Measurements from ENCODE around the gene WBP1L.
"Not testable (repeated sequence)": the region's sequence is repeated elsewhere in the genome, so short reads cannot be mapped to it uniquely, and the experiment has no call there.

WBP1L gene

DNA sequence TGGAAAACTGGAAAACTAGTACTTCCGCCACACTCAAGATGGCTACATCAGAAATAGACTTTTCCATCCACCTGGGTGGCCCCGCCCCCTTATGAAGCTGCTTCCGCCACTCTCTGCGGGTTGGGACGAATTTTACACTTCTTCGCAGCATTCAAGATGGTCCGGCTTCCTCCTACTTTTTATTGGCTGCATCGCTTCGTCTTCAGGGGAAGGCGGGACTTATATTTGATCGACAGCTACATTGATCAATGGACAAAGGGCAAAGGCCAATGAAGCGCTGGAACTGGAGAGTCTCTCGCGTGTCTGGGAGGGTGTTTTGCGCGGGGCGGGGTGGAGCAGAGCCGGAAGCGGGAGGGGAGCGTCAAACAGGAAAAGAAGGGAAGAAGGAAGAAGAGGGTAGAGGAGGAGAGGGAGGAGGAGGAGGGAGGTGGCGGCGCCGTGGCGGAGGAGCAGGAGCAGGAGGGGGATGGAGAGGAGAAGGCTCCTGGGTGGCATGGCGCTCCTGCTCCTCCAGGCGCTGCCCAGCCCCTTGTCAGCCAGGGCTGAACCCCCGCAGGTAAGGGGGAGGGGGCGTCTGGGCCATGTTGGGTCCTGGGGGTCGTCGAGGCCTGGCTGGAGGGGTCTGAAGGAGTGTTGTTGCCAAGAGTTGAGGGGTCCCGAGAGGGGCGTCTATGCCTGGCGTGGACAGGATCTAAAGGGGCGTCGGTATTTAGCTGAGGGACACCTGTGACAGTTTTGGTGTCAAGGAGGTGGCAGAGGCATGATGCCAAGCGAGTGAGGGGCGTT is at the start of gene WBP1L:
Gene WBP1L, plus strand, starts transcription at position 361 of the 786 bp plus-strand sequence. Its CDS starts 106 bp downstream, at position 467.
- peak; percentile 59 to 88 (median 76) for DNase-seq

DNA sequence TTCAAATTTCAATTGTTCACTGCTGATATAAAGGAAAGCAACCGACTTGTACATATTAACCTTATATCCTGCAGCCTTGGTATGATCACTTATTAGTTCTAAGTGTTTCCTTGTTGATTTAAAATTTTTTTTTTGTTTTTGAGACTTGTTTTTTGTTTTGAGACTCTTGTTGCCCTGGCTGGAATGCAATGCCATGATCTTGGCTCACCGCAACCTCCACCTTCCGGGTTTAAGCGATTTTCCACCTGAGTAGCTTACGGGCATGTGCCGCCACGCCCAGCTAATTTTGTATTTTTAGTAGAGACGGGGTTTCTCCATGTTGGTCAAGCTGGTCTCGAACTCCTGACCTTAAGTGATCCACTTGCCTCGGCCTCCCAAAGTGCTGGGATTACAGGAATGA is 48.3 kb upstream of the WBP1L start:
- DNase-seq = not testable (repeated sequence)

GRCh38 chr10:102696736-102697135 is 47.0 kb upstream of the WBP1L start:
- no peak for DNase-seq

- DNase-seq = no peak
Measured at GRCh38 chr10:102698894-102699293, 44.9 kb upstream of the WBP1L start.

DNA sequence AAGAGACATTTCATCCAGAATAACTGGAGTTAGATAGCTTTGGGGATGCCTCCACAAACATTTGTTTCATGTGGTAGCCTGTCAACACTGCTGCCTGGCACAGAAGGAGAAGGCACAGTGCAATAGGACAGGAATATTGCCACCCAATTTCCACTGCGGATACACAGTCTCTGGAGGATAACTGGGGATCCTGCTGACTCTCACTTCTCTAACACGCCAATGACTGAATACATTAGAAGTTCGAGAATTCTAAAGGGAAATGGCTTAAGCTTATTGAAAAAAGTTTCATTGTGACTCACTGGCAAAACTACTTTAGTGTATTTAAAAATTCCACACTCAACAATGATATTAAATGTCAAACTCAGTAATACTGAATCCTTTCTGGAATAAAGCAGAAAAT is 42.5 kb upstream of the WBP1L start:
- no peak for DNase-seq

- no peak for DNase-seq
Measured at GRCh38 chr10:102701796-102702195, 42.0 kb upstream of the WBP1L start.

- no peak for DNase-seq
Measured at GRCh38 chr10:102702742-102703141, 41.0 kb upstream of the WBP1L start.

DNA sequence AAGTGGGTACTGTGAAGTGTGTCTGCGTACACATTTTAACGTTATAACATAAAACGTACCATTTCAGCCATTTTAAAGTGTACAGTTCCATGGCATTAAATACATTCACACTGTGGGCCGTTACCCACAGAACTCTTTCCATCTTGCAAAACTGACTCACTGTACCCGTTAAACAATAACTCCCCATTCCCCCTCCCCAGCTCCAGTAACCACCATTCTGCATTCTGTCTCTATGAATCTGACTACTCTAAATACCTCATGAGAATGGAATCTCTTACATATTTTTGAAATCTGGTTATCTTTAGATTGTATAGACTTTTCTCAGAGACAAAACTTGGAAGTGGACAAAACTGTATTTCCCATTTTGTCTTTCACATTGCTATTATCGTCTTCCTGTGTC is 38.8 kb upstream of the WBP1L start:
- DNase-seq = no peak

- no peak for DNase-seq
Measured at GRCh38 chr10:102705531-102705930, 38.2 kb upstream of the WBP1L start.

- DNase-seq = no peak
Measured at GRCh38 chr10:102710609-102711008, 33.1 kb upstream of the WBP1L start.

- DNase-seq = no peak
Measured at GRCh38 chr10:102712089-102712488, 31.7 kb upstream of the WBP1L start.

DNA sequence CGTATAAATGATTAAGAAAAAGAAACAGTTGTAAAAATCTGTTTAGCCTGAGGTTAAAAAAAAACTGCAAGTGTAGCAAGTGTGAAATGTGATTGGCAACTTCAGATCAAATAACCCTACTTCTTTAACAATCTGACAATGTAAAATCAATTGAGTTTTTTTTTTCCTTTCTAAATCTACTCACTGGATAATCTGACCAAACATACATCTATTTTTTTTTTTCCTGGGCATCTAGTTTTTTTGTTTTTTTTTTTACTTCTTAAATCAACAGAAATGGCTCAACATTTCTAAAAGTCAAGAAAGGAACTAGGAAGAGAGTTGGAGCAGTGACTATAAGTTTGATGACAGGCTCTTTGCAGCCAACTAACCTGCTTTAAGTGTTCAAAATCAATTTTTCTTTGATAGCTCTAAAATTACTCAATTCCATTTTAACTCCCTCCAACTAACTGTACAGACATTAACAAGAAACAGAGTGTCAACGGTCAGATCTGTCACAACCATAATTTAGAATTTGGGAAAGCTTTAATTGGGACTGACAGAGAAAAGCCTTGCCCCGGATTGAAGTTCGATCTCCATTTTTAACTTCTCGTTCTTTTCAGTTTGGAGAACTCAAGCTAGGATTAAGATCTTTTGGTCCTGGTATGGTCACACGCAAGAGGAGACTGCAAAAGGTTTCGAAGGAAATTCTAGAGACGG is 30.8 kb upstream of the WBP1L start:
- DNase-seq = no peak

GRCh38 chr10:102713539-102713813 is 30.3 kb upstream of the WBP1L start:
- no peak for DNase-seq

DNA sequence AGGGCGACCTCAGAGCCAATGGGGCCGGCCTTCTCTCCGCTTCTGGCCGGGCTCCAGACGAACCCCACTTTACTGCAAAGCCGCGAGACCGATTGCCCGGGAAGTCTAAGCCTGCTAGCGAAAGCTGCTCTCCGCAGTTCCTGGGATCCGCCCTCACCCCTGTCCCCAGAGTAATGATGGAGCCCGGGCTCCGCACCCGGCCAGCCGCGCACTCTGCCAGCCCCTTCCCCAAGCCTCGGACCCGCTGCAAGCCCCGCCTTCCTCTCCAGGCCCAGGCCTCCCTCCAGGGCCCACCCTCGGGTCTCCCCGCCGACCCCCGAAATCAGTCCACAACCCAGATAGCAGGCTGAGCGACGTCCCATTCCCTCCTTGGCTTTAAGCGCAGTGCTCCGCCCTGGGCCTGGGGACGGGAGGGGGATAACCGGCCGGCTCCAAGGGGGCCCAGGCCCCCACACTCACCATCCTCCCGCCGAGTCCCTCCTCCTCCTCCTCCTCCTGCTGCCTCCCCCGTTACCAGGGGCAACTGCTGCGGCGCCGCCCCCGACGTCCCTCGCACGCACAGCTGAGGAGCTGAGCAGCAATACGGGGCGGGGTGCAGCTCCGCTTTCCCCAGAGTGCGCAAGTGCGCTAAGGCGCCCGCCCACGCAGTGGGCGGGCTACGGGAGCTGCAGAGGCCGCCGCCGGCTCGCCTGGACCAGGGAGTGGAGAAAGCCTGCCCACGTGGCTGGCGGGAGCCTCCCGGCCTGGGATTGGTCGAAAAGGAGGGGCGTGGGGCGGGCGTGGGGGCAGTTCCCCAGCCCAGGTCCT is 29.7 kb upstream of the WBP1L start, which contains the start of gene ARL3:
Gene ARL3, minus strand, starts transcription at position 584 of the 807 bp plus-strand sequence. Its CDS starts 122 bp downstream, at position 462.
- DNase-seq = peak; percentile 83 to 90 (median 86)

DNA sequence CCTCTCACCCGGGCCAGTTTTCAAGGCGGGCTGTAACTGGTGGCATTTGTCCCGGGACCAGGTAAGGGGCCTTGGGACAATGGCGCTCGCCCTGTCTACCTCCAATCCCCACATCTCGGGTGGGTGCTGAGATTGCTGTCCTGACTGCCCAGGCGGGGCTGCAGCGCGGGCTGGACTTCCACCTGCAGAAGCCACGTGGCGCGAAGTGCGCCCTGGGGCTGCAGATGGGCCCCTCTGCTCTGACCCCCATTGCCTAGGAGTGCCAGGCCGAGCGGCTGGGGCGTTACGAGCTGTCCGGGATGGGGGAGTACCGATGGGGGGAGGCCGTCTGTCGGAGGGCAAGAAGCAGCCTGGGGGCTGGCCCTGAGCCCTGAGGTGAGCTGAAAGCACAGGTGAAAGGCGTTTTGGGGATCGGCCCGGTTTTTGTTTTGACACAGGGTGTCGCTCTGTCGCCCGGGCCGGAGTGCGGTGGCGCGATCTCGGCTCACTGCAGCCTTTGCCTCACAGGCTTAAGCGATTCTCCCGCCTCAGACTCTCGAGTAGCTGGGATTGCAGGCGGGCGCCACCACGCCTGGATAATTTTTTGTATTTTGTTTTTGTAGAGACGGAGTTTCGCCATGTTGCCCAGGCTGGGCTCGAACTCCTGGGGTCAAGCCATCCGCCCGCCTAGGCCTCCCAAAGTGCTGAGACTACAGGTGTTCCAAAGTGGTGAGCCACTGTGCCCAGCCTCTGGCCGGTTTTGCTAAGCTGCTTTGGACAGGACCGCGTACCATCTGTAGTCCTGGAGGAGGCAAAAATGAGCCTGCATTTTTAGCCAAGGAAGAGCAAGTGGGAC is 28.9 kb upstream of the WBP1L start, which contains the start of gene SFXN2:
Gene SFXN2, plus strand, starts transcription at position 16 of the 835 bp plus-strand sequence. CDS start 12,001 bp downstream, outside the sequence.
- peak in 3 of 4 experiments; percentile 18 to 63 (median 35) for DNase-seq

GRCh38 chr10:102715880-102716279 is 27.9 kb upstream of the WBP1L start:
- DNase-seq = no peak

- not testable (repeated sequence) for DNase-seq
Measured at GRCh38 chr10:102716900-102717565, 26.7 kb upstream of the WBP1L start.

GRCh38 chr10:102718220-102718619 is 25.5 kb upstream of the WBP1L start:
- no peak for DNase-seq

GRCh38 chr10:102720337-102720736 is 23.4 kb upstream of the WBP1L start:
- DNase-seq = no peak

GRCh38 chr10:102720775-102721301 is 22.9 kb upstream of the WBP1L start:
- no peak for DNase-seq

DNA sequence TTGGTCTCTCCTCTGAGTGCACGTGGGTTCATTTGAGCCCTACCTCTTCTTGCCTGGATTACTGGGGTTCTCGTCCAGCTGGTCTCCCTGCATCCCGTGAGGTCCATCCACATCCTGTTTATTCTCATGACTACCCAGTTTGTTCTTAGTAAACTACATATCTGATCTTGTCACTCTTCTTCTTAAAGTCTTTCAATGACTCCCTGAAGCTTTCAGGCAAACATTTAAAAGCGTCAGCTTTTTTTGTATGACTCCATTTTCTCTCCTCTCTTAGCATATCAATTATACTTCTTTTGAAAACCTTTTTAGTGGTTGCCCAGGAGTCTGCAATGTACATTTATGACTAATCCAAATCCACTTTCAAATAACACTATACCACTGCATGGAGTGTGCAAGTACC is 21.8 kb upstream of the WBP1L start:
- no peak for DNase-seq

GRCh38 chr10:102723989-102724388 is 19.8 kb upstream of the WBP1L start:
- DNase-seq = no peak

Measured in activated naive CD4-positive, alpha-beta T cell (primary cell).